Measurements from ENCODE around the gene NAGPA. TPM values are rescaled to one million over a fixed set of nuclear protein-coding genes. Genes with fewer than 3 reads are reported as not detected.
A peak's percentile ranks its signal among the peaks of the same experiment; 100 is the strongest.

The NAGPA gene
- total and polyA plus RNA-seq, 2 of the 13 experiments (the other 11 are each of a cell fraction or from before 2014, with no cell fraction given) = 27.1 to 60.3 TPM

- TF ChIP-seq KMT2B (CRISPR knock-in tag; IDR thresholded peaks at IDR 0.05) = no peak
- TF ChIP-seq, protein P1, sequence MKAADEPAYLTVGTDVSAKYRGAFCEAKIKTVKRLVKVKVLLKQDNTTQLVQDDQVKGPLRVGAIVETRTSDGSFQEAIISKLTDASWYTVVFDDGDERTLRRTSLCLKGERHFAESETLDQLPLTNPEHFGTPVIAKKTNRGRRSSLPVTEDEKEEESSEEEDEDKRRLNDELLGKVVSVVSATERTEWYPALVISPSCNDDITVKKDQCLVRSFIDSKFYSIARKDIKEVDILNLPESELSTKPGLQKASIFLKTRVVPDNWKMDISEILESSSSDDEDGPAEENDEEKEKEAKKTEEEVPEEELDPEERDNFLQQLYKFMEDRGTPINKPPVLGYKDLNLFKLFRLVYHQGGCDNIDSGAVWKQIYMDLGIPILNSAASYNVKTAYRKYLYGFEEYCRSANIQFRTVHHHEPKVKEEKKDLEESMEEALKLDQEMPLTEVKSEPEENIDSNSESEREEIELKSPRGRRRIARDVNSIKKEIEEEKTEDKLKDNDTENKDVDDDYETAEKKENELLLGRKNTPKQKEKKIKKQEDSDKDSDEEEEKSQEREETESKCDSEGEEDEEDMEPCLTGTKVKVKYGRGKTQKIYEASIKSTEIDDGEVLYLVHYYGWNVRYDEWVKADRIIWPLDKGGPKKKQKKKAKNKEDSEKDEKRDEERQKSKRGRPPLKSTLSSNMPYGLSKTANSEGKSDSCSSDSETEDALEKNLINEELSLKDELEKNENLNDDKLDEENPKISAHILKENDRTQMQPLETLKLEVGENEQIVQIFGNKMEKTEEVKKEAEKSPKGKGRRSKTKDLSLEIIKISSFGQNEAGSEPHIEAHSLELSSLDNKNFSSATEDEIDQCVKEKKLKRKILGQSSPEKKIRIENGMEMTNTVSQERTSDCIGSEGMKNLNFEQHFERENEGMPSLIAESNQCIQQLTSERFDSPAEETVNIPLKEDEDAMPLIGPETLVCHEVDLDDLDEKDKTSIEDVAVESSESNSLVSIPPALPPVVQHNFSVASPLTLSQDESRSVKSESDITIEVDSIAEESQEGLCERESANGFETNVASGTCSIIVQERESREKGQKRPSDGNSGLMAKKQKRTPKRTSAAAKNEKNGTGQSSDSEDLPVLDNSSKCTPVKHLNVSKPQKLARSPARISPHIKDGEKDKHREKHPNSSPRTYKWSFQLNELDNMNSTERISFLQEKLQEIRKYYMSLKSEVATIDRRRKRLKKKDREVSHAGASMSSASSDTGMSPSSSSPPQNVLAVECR (CRISPR knock-in tag; IDR thresholded peaks at IDR 0.05; ENCODE audit: borderline replicate concordance) = peak; percentile 48; the same call in 1 of the 2 replicates
- TF ChIP-seq CEBPB (IDR thresholded peaks at IDR 0.05; ENCODE audit: borderline replicate concordance, low read depth, low read length) = peak; percentile 94
- TF ChIP-seq ZNF563 (CRISPR knock-in tag; IDR thresholded peaks at IDR 0.05) = 0 out of 2 replicates have a peak, but pooled peaks have one; percentile 23
- TF ChIP-seq MTF2 (CRISPR knock-in tag; IDR thresholded peaks at IDR 0.05; ENCODE audit: borderline replicate concordance) = peak; percentile 44; the same call in 1 of the 2 replicates
- TF ChIP-seq ZNF121 (CRISPR knock-in tag; IDR thresholded peaks at IDR 0.05) = no peak
Measured at GRCh38 chr16:5065326-5065725, 31.6 kb upstream of the NAGPA start (continued).

- WGBS (ENCODE audit: low lambda C conversion rate) = 25% methylated on average over 7 of the region's 7 CpGs
- Histone ChIP-seq H3K27ac (ENCODE audit: extremely low read length, insufficient read depth, low read length) (no peak overlapping the region), H2AFZ (ENCODE audit: low read length) (no peak overlapping the region), H3K4me2 (ENCODE audit: low read depth, low read length) (peak overlapping the region; percentile 76), H3K9me3 (ENCODE audit: low read length) (no peaks in the 10 kb centered on the region), H3K79me2 (ENCODE audit: insufficient read depth, low read length) (no peaks in the 10 kb centered on the region), H3K4me1 (ENCODE audit: insufficient read depth, low read length) (peaks cover 21% of the 10 kb centered on the region), H3K4me3 (replicated peaks in 1 of 3; ENCODE audit: insufficient read depth in 1 of 3, low read depth in 2 of 3, low read length in 3 of 3) (peak overlapping the region in 1 of 3 experiments; percentile 63; a peak in 1 of 6 replicates), H3K36me3 (replicated peaks in 1 of 2; ENCODE audit: control insufficient read depth in 1 of 2, insufficient read depth in 2 of 2, low read length in 2 of 2) (no peaks in the 10 kb centered on the region), H3K9ac (ENCODE audit: insufficient read depth, low read depth, low read length) (no peak overlapping the region), H3K27me3 (ENCODE audit: control insufficient read depth in 1 of 2, insufficient read depth in 2 of 2, low read length in 2 of 2) (peaks cover 0 to 21% of the 10 kb centered on the region in 2 experiments; a peak in 2 of 5 replicates), H4K20me1 (ENCODE audit: insufficient read depth, low read length) (no peaks in the 10 kb centered on the region)
- ChIA-PET POLR2A (interaction anchor here (0.8 kb wide), 1 partner anchor 29 kb away, joined by 3 read pairs; no protein-coding TSS in a partner anchor), CTCF (ENCODE audit: low intra/inter-chr PET ratio, low total read pairs) (no interaction called here)
- intact Hi-C loops (cut with micrococcal nuclease; ENCODE audit: unreplicated experiment) = no loop called here
- in situ Hi-C loops (cut with HindIII; ENCODE audit: extremely low pct_ligation_motif_present, low pct_unique_long_range_greater_than_20kb) = no loop called here
- BruUV-seq (replicated peaks) = no TSS peak
- FAIRE-seq (no peak), ATAC-seq (no peak; the same call in 2 of the 3 replicates), DNase-seq (ENCODE audit: low spot score) (no peak)
- no peak for TF ChIP-seq ZNF652 (CRISPR knock-in tag; IDR thresholded peaks at IDR 0.05; ENCODE audit: borderline replicate concordance, low read depth)
- TF ChIP-seq SCMH1 (CRISPR knock-in tag; IDR thresholded peaks at IDR 0.05; ENCODE audit: borderline replicate concordance) = no peak
- TF ChIP-seq PHF21A (CRISPR knock-in tag; IDR thresholded peaks at IDR 0.05) = 0 out of 2 replicates have a peak, but pooled peaks have one; percentile 28
- TF ChIP-seq ZNF777 (CRISPR knock-in tag; IDR thresholded peaks at IDR 0.05) = no peak
- no peak for TF ChIP-seq CBX1 (IDR thresholded peaks at IDR 0.05; ENCODE audit: low read depth)
- TF ChIP-seq ZSCAN9 (CRISPR knock-in tag; IDR thresholded peaks at IDR 0.05; ENCODE audit: borderline replicate concordance) = no peak
- no peak for TF ChIP-seq ZFP36L1 (CRISPR knock-in tag; IDR thresholded peaks at IDR 0.05)
- TF ChIP-seq FOXA3 (CRISPR knock-in tag; IDR thresholded peaks at IDR 0.05) = peak; percentile 59; the same call in 1 of the 2 replicates
- no peak for TF ChIP-seq ZNF780A (CRISPR knock-in tag; IDR thresholded peaks at IDR 0.05)
- TF ChIP-seq MNT (IDR thresholded peaks at IDR 0.05) = peak; percentile 88
- TF ChIP-seq GABPA (IDR thresholded peaks at IDR 0.05; ENCODE audit: low read depth, low read length) = peak; percentile 15; the same call in 1 of the 2 replicates
- TF ChIP-seq GABPA (CRISPR knock-in tag; IDR thresholded peaks at IDR 0.05; ENCODE audit: low read depth) = no peak
- TF ChIP-seq FOXA1 (IDR thresholded peaks at IDR 0.05) = no peak; the same call in 1 of the 2 replicates
- TF ChIP-seq FOXA1 (CRISPR knock-in tag; IDR thresholded peaks at IDR 0.05) = peak; percentile 79
- TF ChIP-seq CC2D1A (CRISPR knock-in tag; IDR thresholded peaks at IDR 0.05) = no peak
- peak; percentile 30 for TF ChIP-seq TEAD3 (CRISPR knock-in tag; optimal IDR thresholded peaks at IDR 0.05; ENCODE audit: borderline replicate concordance)
Measured at GRCh38 chr16:5064915-5065314, 31.2 kb upstream of the NAGPA start.

Data from HepG2 (cell line).